Stimulated activated CD8-positive, alpha-beta memory T cell treated with anti-CD3 and anti-CD28 coated beads, Interleukin-12 subunit alpha, Interleukin-12 subunit beta, amount 100 ng/mL, for 1 hour (primary cell): ENCODE measurements around the gene FCHO1.
"Not testable (repeated sequence)": the region's sequence is repeated elsewhere in the genome, so short reads cannot be mapped to it uniquely, and the experiment has no call there.

Experiments
- DNase-seq: peaks from one replicate; pipeline ENCODE4 v3.0.0-alpha.2; 2020; ENCODE audit warnings: low read depth

Gene FCHO1

GRCh38 chr19:17765069-17765618, 13.9 kb downstream of the FCHO1 start:
- no peak for DNase-seq

DNA sequence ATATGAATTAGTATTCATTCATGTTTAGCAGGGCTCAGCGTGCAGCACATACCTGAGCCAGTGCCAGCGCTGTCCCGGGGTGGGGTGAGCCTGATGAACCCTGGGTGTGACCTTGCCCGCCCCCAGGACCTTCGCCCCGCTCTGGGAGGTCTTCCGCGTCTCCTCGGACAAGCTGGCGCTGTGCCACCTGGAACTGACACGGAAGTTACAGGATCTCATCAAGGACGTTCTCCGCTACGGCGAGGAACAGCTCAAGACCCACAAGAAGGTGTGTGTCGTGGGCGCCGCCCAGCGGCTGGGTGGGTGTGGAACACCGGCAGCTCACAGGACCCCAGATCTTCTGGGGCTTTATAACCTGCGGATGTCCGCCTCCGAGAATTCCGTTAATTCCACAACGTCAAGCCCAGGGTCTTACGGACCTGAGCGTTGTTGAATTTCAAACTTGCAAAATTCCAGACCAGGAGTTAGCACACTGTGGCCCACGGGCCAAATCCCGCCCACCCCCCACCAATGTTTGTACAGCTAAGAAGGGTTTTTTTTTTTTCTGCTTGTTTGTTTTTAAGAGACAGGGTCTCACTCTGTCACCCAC, 15.4 kb downstream of the FCHO1 start:
- no peak for DNase-seq

- no peak for DNase-seq
Observed at GRCh38 chr19:17767559-17767958, 16.3 kb downstream of the FCHO1 start.

GRCh38 chr19:17770613-17771012, 19.3 kb downstream of the FCHO1 start:
- no peak for DNase-seq

DNA sequence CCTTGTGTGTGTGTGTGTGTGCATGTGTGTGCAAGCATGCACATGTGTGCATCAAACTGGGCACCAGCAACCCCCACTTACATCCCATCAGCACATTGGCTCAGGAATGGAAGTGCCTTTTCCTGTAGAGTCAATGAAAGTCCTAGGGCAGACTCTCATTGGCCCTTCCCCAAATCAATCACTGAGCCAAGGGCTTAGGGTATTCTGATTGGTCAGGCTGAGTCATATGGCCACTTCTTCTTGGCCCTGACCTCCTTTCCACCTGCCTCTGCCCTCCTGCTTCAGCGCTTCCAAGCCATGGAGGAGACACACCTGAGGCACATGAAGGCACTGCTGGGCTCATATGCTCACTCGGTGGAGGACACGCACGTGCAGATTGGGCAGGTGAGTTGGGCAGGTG, 20.9 kb downstream of the FCHO1 start:
- DNase-seq = no peak

DNA sequence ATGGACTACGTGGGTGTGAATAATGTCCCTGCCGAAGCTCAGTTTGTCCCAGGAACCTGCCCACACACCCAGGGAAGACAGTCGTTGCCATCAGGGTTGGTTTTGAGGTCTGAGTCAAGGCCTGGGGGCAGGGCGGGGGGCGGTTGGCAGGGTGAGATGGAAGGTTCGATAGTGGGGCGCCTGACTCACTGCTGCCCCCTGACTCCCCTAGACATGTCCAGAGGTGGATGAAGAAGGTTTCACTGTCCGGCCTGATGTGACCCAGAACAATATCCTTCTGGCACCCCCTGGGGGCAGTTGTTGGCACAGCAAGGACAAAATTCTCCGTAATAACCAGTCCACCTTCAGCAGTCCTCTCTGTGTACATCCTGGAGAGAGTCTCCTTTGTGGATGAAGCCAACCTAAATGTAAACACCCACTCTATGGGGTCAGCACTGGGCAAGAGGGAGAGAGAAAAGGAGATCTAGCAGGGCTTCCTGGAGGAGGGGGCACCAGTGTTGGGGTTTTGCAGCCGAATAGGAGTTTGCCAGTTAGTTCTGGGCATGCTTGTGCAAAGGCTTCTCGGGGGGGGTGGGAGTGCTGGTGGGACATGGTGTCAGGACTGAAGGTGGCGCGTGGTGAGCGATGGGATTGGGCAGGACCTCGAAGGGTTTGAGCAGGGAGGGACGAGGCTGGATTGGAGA, 24.1 kb downstream of the FCHO1 start:
- DNase-seq = no peak

DNA sequence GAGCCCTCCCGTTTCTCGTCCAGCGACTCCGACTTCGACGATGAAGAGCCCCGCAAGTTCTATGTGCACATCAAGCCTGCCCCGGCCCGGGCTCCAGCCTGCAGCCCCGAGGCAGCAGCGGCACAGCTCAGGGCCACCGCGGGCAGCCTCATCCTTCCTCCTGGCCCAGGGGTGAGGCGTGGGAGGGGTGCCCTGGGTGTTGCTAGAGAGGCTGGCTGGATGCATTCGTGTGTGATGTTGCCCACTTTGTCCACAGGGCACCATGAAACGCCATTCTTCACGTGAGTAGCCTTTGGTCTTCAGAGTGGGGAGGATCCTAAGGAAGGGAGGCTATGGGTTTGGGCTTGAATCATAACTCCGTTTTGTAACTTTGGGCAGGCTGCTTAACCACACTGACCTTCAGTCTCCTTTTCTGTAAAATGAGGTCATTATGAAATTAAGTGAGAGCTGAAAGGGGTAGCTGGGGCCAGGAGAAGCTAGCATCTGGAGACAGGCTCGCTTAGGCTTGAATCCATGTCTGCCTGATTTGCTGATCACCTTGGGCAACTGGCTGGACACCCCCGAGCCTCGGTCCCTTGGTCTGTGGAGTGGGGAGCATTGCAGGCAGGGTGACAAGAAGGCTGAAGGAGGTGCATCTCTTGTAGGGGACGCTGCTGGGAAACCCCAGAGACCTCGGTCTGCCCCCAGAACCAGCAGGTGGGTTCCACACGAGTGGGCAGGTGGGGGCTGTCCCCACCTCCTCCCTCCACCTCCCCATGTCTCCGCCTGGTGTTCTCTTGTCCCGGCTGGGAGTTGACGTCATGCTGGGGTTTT, 24.9 kb downstream of the FCHO1 start:
- DNase-seq = no peak

DNA sequence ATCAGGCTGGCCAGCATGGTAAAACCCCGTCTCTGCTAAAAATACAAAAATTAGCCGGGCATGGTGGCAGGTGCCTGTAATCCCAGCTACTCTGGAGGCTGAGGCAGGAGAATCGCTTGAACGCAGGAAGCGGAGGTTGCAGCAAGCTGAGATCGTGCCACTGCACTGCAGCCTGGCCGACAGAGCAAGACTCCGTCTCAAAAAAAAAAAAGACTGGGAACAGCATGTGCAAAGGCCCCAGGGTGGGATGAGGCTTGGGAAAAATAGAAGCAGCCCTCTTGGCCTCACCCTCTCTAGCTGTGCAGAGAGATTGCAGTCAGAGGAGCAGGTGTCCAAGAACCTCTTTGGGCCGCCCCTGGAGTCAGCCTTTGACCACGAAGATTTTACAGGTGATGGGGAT, 26.6 kb downstream of the FCHO1 start:
- DNase-seq = not testable (repeated sequence)

DNA sequence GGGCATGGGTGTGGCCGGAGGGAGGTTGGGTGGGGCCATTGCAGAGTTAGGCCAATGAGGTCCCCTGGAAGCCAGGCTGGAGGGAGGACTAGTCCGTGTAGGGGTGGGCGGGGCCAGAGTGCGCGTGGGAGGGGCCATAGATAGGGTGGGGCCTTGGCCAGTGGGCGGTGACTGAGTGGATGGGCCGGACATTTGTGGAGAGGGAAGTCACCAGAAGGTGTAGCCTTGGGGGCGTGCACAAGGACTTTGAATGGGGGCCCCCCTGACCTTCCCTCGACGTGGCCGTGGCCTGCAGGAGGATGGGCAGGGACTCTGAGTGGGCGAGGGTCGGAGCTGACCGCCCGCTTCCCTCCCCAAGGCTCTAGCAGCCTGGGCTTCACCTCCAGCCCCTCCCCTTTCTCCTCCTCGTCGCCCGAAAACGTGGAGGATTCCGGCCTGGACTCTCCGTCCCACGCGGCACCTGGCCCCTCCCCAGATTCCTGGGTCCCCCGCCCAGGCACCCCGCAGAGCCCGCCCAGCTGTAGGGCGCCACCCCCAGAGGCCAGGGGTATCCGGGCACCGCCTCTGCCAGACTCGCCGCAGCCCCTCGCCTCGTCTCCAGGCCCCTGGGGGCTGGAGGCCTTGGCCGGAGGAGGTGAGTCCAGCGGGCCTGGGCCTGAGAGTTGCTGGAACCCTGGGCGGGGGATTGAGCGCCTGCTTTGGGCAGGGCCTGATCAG, 27.1 kb downstream of the FCHO1 start:
- DNase-seq = no peak

GRCh38 chr19:17778968-17779929, 28.0 kb downstream of the FCHO1 start:
- no peak for DNase-seq

- DNase-seq = no peak
Observed at GRCh38 chr19:17780781-17781180, 29.5 kb downstream of the FCHO1 start.

- not testable (repeated sequence) for DNase-seq
Observed at GRCh38 chr19:17783721-17784120, 32.4 kb downstream of the FCHO1 start.

GRCh38 chr19:17784201-17785008, 33.1 kb downstream of the FCHO1 start:
- peak; percentile 57 for DNase-seq

GRCh38 chr19:17787274-17787913, 36.1 kb downstream of the FCHO1 start:
- no peak for DNase-seq

DNA sequence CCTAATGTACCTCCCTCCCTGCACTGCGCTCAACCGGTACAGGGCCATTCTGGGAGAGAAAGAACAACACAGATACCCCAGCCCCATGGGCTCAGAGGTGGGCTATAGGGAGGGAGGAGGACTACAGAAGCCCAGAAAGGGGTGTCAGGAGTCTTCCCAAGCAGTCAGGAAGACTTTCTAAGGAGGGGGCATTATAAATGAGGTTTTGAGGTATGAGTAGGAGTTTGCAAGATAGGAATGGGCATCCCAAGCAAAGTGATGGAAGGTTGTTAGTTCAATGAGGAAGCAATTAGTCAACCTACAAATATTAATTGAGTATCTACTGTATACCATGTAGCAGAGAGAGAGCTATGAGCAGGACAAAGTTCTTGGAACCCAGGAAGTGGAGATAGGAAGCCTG, 37.4 kb downstream of the FCHO1 start:
- DNase-seq = no peak

DNA sequence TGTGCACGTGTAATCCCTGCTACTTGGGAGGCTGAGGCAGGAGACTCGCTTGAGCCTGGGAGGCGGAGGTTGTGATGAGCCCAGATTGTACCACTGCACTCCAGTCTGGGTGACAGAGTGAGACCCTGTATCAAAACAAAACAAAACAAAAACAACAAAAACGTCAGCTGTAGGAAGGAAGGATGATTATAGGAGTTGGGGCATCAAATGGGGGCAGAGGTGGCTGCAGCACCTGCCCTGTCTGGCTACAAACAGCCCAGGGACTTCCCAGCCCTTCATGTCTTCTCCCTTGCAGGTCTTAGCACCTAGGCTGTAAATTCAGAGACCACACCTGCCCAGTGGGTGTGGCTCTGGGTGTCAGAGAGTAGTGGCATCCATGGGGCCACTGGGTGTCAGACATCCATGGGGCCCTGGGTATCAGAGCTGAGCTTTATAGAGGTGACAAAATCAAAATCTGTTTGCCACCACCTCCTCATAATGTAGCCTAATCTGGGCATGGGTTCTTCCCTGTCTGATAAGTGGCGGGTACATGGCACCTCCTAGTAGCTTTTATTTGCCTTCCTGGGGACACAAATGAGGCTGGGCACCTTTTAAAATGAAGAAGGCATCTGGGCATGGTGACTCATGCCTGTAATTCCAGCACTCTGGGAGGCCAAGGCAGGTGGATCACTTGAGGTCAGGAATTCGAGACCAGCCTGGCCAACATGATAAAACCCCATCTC, 38.9 kb downstream of the FCHO1 start:
- no peak for DNase-seq

DNA sequence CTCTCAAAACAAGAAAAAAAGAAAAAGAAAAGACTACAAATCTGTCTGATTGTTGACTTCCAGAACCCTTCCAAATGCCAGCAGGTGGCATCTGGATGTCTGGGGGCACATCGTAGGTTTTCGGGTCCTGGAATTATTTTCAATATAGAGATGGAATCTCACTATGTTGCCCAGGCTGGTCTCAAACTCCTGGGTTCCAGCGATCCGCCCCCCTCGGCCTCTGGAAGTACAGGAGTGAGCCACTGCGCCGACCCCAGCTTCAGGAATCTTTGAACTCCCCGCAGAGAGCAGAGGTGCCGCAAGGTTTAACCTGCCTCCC, 43.1 kb downstream of the FCHO1 start:
- no peak for DNase-seq

- no peak for DNase-seq
Observed at GRCh38 chr19:17794731-17795494, 43.6 kb downstream of the FCHO1 start, which contains the start of gene B3GNT3. Gene B3GNT3, plus strand, starts transcription at chr19:17795138. Its CDS starts 12,670 bp downstream, at chr19:17807808.
